ENCODE data around the gene GCNT4.

DNA sequence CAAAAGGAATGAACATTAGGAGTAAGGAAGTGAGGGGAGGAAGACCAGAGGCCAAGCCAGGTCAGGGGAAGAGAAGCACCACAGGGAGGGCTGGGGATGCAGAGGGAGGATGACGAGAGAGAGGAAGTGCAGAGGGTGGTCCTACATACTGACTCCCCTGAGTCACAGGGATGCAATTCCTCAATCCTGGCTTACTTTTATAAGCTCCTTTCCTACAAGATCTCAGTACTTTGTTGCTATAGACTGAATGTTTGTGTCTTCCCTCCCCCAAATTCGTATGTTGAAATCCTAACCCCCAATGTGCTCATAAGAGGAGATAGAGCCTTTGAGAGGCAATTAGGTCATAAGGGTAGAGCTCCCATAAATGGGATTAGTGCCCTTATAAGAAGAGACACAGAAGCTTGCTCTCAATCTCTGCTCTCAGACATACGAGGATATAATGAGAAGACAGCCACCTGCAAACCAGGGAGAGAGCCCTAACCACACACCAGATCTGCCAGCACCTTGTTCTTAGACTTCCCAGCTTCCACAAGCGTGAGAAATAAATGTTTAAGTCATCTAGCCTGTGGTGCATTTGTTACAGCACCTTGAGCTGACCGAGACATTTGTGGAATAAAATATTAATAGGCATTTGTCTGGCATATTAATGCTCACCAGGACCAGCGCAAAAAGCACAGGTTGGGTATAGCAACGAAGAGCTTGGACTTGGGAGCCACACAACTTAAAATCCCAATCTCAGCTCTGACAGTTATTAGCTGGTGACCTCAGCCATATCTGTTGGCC is 33.4 kb downstream of the GCNT4 start:
- TF ChIP-seq, protein P1, sequence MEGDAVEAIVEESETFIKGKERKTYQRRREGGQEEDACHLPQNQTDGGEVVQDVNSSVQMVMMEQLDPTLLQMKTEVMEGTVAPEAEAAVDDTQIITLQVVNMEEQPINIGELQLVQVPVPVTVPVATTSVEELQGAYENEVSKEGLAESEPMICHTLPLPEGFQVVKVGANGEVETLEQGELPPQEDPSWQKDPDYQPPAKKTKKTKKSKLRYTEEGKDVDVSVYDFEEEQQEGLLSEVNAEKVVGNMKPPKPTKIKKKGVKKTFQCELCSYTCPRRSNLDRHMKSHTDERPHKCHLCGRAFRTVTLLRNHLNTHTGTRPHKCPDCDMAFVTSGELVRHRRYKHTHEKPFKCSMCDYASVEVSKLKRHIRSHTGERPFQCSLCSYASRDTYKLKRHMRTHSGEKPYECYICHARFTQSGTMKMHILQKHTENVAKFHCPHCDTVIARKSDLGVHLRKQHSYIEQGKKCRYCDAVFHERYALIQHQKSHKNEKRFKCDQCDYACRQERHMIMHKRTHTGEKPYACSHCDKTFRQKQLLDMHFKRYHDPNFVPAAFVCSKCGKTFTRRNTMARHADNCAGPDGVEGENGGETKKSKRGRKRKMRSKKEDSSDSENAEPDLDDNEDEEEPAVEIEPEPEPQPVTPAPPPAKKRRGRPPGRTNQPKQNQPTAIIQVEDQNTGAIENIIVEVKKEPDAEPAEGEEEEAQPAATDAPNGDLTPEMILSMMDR (IDR thresholded peaks at IDR 0.05; ENCODE audit: extremely low read depth in 1 of 2, insufficient read depth in 1 of 2, low read depth in 1 of 2, low read length in 2 of 2) = no peak
- TF ChIP-seq JUN (IDR thresholded peaks at IDR 0.05; ENCODE audit: borderline replicate concordance, insufficient read depth, insufficient read length, low read depth) (no peak), POLR2A (IDR thresholded peaks at IDR 0.05; ENCODE audit: low read depth, low read length) (no peak), EZH2 (IDR thresholded peaks at IDR 0.05; ENCODE audit: borderline replicate concordance, low read depth, low read length, severe bottlenecking) (no peak), POLR2AphosphoS5 (IDR thresholded peaks at IDR 0.05; ENCODE audit: insufficient read depth, low read depth, low read length) (no peak), MYC (IDR thresholded peaks at IDR 0.05; ENCODE audit: low read depth, low read length) (no peak), GATA2 (IDR thresholded peaks at IDR 0.05; ENCODE audit: insufficient read depth, insufficient read length, low read depth, low read length) (no peak)
- TF ChIP-seq, protein P2, sequence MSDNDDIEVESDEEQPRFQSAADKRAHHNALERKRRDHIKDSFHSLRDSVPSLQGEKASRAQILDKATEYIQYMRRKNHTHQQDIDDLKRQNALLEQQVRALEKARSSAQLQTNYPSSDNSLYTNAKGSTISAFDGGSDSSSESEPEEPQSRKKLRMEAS (IDR thresholded peaks at IDR 0.05; ENCODE audit: insufficient read depth, insufficient read length) = no peak
